RWPE2 (cell line): Measurements from ENCODE around the gene EID3.

Experiments used
- ATAC-seq: fragments of 200-7000 bp; cut with Tn5 transposase; 3 replicates; pipeline ENCODE4 v1.9.1; 2021; ENCODE audit warnings: low read depth
- DNase-seq: peaks from one replicate; pipeline ENCODE4 v3.0.0-alpha.2; 2020; ENCODE audit warnings: low spot score
- H3K27ac ChIP-seq: fragments of 450-650 bp; 2 replicates; pipeline ENCODE4 v1.5.1; 2017; ENCODE audit warnings: mild to moderate bottlenecking; ENCODE audit not compliant: poor library complexity, severe bottlenecking
- H3K27me3 ChIP-seq: fragments of 250-450 bp; sonication (Bioruptor Pico); 2 replicates; pipeline ENCODE4 v1.5.1; 2021; ENCODE audit warnings: mild to moderate bottlenecking, moderate library complexity; ENCODE audit not compliant: insufficient read depth, poor library complexity, severe bottlenecking
- H3K36me3 ChIP-seq: fragments of 250-450 bp; sonication (Bioruptor Pico); 2 replicates; pipeline ENCODE4 v1.5.1; 2020; ENCODE audit warnings: low read depth, mild to moderate bottlenecking, moderate library complexity
- H3K4me1 ChIP-seq: fragments of 250-450 bp; sonication (Bioruptor Pico); 2 replicates; pipeline ENCODE4 v1.5.1; 2021; ENCODE audit warnings: mild to moderate bottlenecking, moderate library complexity; ENCODE audit not compliant: insufficient read depth, poor library complexity, severe bottlenecking
- H3K4me3 ChIP-seq: fragments of 250-450 bp; sonication (Bioruptor Pico); 2 replicates; pipeline ENCODE4 v1.5.1; 2021; ENCODE audit warnings: mild to moderate bottlenecking, moderate library complexity; ENCODE audit not compliant: severe bottlenecking
- H3K9me3 ChIP-seq: fragments of 250-450 bp; sonication (Bioruptor Pico); 2 replicates; pipeline ENCODE4 v1.5.1; 2021; ENCODE audit warnings: mild to moderate bottlenecking, moderate library complexity; ENCODE audit not compliant: severe bottlenecking
- TF ChIP-seq, protein P1 (sequence below): fragments of 450-650 bp; IDR thresholded peaks from one replicate; pipeline ENCODE4 v1.5.1; 2017; ENCODE audit warnings: mild to moderate bottlenecking, moderate library complexity; ENCODE audit not compliant: poor library complexity, severe bottlenecking

Gene EID3

DNA sequence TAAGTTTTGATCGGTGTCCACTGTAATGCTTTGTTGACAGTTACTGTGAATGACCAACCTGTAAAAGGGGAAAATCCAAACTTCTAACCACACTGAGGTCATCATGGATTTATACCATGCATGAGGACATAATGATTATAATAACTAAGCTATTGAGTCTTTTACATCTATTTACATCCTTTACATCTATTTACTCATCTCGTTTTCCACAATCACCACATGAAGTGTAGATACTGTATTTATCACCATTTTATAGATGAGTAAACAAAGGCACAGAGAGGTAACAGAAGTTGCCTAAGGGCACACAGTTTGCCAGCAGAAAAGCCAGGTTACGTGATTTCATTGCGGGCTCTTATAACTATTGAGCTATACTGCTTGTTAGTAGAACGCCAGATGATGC, 27.9 kb upstream of the EID3 start:
- DNase-seq (no peak), ATAC-seq (no peak)
- Histone ChIP-seq H3K36me3 (no peaks in the 10 kb centered on the region), H3K27me3 (no peaks in the 10 kb centered on the region), H3K4me3 (no peak overlapping the region), H3K4me1 (peaks cover 13% of the 10 kb centered on the region), H3K27ac (no peak overlapping the region), H3K9me3 (no peaks in the 10 kb centered on the region)
- TF ChIP-seq, protein P1, sequence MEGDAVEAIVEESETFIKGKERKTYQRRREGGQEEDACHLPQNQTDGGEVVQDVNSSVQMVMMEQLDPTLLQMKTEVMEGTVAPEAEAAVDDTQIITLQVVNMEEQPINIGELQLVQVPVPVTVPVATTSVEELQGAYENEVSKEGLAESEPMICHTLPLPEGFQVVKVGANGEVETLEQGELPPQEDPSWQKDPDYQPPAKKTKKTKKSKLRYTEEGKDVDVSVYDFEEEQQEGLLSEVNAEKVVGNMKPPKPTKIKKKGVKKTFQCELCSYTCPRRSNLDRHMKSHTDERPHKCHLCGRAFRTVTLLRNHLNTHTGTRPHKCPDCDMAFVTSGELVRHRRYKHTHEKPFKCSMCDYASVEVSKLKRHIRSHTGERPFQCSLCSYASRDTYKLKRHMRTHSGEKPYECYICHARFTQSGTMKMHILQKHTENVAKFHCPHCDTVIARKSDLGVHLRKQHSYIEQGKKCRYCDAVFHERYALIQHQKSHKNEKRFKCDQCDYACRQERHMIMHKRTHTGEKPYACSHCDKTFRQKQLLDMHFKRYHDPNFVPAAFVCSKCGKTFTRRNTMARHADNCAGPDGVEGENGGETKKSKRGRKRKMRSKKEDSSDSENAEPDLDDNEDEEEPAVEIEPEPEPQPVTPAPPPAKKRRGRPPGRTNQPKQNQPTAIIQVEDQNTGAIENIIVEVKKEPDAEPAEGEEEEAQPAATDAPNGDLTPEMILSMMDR: no peak

DNA sequence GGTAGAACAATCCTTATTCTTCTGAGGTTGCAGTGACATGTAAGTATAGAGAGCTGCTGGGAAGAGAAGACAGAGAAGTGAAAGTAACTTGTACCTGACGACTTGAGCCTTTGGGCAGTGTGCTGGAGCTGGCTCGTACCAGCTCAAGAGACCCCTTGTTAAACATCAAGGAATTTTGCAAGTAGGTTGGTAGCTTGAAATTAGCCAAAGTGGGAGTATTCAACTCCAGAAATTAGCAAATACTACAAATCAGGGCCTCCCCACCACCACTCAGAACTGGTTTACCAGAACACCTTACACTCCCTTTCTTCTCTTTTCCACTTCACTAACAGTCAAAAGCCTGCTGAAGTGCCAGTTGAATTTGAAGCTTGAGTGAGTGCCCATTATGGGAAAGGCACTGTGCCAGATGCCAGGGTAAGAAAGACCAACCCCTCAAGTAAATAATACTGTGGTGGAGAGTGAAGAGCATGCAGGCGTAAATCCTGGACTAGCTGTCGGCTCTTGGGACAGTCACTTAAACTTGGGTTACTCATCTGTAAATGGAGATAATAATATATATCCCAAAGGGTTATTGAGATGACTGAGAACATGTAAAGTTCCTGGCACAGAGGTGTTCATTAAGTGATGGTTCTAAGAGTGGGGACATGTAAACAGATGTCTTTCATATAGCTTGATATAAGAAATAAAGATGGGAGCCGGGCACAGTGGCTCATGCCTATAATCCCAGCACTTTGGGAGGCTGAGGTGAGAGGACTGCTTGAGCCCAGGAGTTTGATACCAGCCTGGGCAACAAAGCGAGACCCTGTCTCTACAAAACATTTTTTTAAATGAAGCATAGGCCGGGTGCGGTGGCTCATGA, 27.0 kb upstream of the EID3 start:
- H3K4me1 ChIP-seq: peaks cover 13% of the 10 kb centered on the region

DNA sequence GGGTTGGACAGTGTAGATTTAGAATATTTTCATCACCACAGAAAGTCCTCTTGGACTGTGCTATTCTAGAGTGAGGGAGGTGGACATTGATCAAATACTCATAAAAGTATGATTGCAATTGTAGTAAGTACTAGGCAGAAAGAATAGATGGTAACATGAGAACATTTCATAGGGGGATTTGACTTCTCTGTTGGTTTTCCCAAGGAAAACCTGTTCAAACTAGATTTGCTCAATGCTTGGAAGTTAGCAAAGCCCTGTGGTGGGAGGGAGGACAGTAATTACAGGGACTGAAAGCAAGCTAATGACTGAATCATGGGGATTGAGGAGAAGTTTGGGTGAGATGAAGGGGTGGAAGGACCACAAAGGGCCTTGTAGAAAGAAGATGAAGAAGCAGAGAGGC, 24.4 kb upstream of the EID3 start:
- H3K4me1 ChIP-seq: peaks cover 13% of the 10 kb centered on the region
- H3K36me3 ChIP-seq: no peaks in the 10 kb centered on the region
- TF ChIP-seq, protein P1: no peak
- H3K27ac ChIP-seq: no peak overlapping the region
- ATAC-seq (no peak), DNase-seq (no peak)
- no peaks in the 10 kb centered on the region for H3K27me3 ChIP-seq
- H3K4me3 ChIP-seq: no peak overlapping the region
- H3K9me3 ChIP-seq: no peaks in the 10 kb centered on the region

More for the DNA sequence above, 27.0 kb upstream of the EID3 start:
- H3K27me3 ChIP-seq: no peaks in the 10 kb centered on the region
- H3K27ac ChIP-seq: peak overlapping the region; percentile 15
- ATAC-seq (no peak), DNase-seq (no peak)
- TF ChIP-seq, protein P1: no peak
- H3K4me3 ChIP-seq: no peak overlapping the region
- no peaks in the 10 kb centered on the region for H3K9me3 ChIP-seq
- H3K36me3 ChIP-seq: no peaks in the 10 kb centered on the region

DNA sequence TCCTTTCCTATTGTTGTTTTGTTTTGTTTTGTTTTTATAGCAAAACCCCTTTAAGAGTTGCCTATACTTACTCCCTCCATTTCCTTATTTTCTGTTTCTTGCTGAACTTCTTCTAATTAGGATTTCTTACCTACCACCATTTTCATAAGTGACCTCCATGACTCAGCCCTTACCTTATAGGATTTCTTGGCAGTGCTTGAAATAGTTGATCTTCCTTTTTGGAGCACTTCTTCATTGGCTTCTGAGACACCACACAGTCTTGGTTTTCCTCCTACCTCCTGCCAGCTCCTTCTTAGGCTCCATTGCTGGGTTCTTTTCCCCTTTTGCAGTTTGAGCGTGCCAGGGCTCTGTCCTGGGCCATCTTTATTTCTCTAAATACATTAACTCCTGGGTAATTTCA, 23.4 kb upstream of the EID3 start:
- Histone ChIP-seq H3K27ac (peak overlapping the region; percentile 54), H3K4me1 (peaks cover 17% of the 10 kb centered on the region), H3K4me3 (no peak overlapping the region), H3K36me3 (no peaks in the 10 kb centered on the region), H3K9me3 (no peaks in the 10 kb centered on the region), H3K27me3 (no peaks in the 10 kb centered on the region)
- TF ChIP-seq, protein P1: no peak
- no peak for DNase-seq
- no peak for ATAC-seq
